CD14-positive monocyte (primary cell): Measurements from ENCODE around the gene NDRG3. TPM values are rescaled to one million over a fixed set of nuclear protein-coding genes. Genes with fewer than 3 reads are reported as not detected.
A peak's percentile ranks its signal among the peaks of the same experiment; 100 is the strongest.

ENCODE experiments used
- DNase-seq, 3 donors: peaks; one replicate each; pipeline ENCODE4 v3.0.0-alpha.2; 2011 to 2022
- H2AFZ ChIP-seq: 2 replicates; pipeline ENCODE4 v1.6.0; 2012; ENCODE audit warnings: mild to moderate bottlenecking, low read depth, low read length, inconsistent platforms; ENCODE audit not compliant: insufficient read depth, poor library complexity, severe bottlenecking
- H3K27ac ChIP-seq, 2 donors: 1 replicate in 1 of 2; 2 replicates in 1 of 2; pipeline ENCODE4 v1.5.1; 2012 to 2013; ENCODE audit warnings: low read length in 2 of 2, control low read depth in 1 of 2, inconsistent platforms in 1 of 2, low read depth in 1 of 2, mild to moderate bottlenecking in 1 of 2
- H3K27me3 ChIP-seq, 2 donors: one replicate each; pipeline versions ENCODE4 v1.6.0 to v1.6.1; 2011 to 2013; ENCODE audit warnings: low read length in 2 of 2; ENCODE audit not compliant: control insufficient read depth in 2 of 2, insufficient read depth in 2 of 2
- H3K36me3 ChIP-seq, 2 donors: replicated peaks in 1 of 2; 1 replicate in 1 of 2; 2 replicates in 1 of 2; pipeline versions ENCODE4 v1.5.1 to v1.6.1; 2012 to 2013; ENCODE audit warnings: low read length in 2 of 2, control low read depth in 1 of 2, inconsistent platforms in 1 of 2, mild to moderate bottlenecking in 1 of 2; ENCODE audit not compliant: insufficient read depth in 2 of 2, control insufficient read depth in 1 of 2
- H3K4me1 ChIP-seq, 2 donors: 1 replicate in 1 of 2; 2 replicates in 1 of 2; pipeline versions ENCODE4 v1.5.1 to v1.6.1; 2012 to 2013; ENCODE audit warnings: low read length in 2 of 2, control low read depth in 1 of 2, inconsistent platforms in 1 of 2, mild to moderate bottlenecking in 1 of 2, moderate library complexity in 1 of 2; ENCODE audit not compliant: insufficient read depth in 2 of 2, control insufficient read depth in 1 of 2
- H3K4me2 ChIP-seq: replicated peaks from 2 replicates; pipeline ENCODE3; 2012; ENCODE audit warnings: low read length, moderate library complexity, mild to moderate bottlenecking; ENCODE audit not compliant: poor library complexity, severe bottlenecking; ENCODE audit errors: extremely low read depth
- H3K4me3 ChIP-seq, 3 experiments: fragments of 200-600 bp in 1 of 3; sonication (generic) in 1 of 3; replicated peaks in 1 of 3; 1 replicate in 2 of 3; 2 replicates in 1 of 3; pipeline ENCODE4 v1.5.1; 2011 to 2013; ENCODE audit warnings: low read length in 3 of 3, mild to moderate bottlenecking in 3 of 3, control low read depth in 2 of 3, low read depth in 2 of 3, inconsistent platforms in 1 of 3, moderate library complexity in 1 of 3
- H3K79me2 ChIP-seq: 2 replicates; pipeline ENCODE4 v1.6.0; 2012; ENCODE audit warnings: mild to moderate bottlenecking, control low read depth, inconsistent platforms, low read length, moderate library complexity; ENCODE audit not compliant: insufficient read depth
- H3K9ac ChIP-seq: 2 replicates; pipeline ENCODE4 v1.6.0; 2017; ENCODE audit warnings: low read length, mild to moderate bottlenecking; ENCODE audit not compliant: insufficient read depth, poor library complexity, severe bottlenecking
- H3K9me3 ChIP-seq, 2 donors: replicated peaks in 1 of 2; 1 replicate in 1 of 2; 2 replicates in 1 of 2; pipeline versions ENCODE4 v1.5.1 to v1.6.1; 2012 to 2013; ENCODE audit warnings: low read length in 2 of 2, control low read depth in 1 of 2; ENCODE audit not compliant: control insufficient read depth in 1 of 2, insufficient read depth in 1 of 2
- H4K20me1 ChIP-seq: 2 replicates; pipeline ENCODE4 v1.6.0; 2012; ENCODE audit warnings: mild to moderate bottlenecking, low read length, control low read depth, moderate library complexity; ENCODE audit not compliant: insufficient read depth
- H3K27ac Mint-ChIP-seq, 7 donors: one replicate each; pipeline ENCODE4 v1.8.0; 2020; ENCODE audit warnings: mild to moderate bottlenecking in 7 of 7, mixed read lengths in 7 of 7, moderate library complexity in 6 of 7, inconsistent platforms in 2 of 7
- H3K27me3 Mint-ChIP-seq, 3 donors: one replicate each; pipeline ENCODE4 v1.8.0; 2021 to 2022; ENCODE audit warnings: low read depth in 3 of 3, mild to moderate bottlenecking in 3 of 3, mixed read lengths in 3 of 3, moderate library complexity in 3 of 3, inconsistent platforms in 1 of 3
- H3K36me3 Mint-ChIP-seq, 2 donors: one replicate each; pipeline ENCODE4 v1.8.0; 2020; ENCODE audit warnings: mixed read lengths in 2 of 2, inconsistent platforms in 1 of 2, mild to moderate bottlenecking in 1 of 2
- H3K4me1 Mint-ChIP-seq: one replicate; pipeline ENCODE4 v1.8.0; 2020; ENCODE audit warnings: mild to moderate bottlenecking, mixed read lengths
- H3K4me3 Mint-ChIP-seq, 2 donors: one replicate each; pipeline ENCODE4 v1.8.0; 2020; ENCODE audit warnings: mild to moderate bottlenecking in 2 of 2, mixed read lengths in 2 of 2, moderate library complexity in 1 of 2
- H3K9me3 Mint-ChIP-seq, 7 donors: one replicate each; pipeline ENCODE4 v1.8.0; 2020 to 2022; ENCODE audit warnings: mixed read lengths in 7 of 7, mild to moderate bottlenecking in 6 of 7, moderate library complexity in 6 of 7, inconsistent platforms in 2 of 7
- CTCF ChIP-seq: fragments of 200-600 bp; IDR thresholded peaks from one replicate; pipeline ENCODE4 v1.8.0; 2022; ENCODE audit warnings: antibody characterized with exemption, mild to moderate bottlenecking
- WGBS: methylation state at CpG from one replicate; pipeline ENCODE4 v1.1.5; 2013; ENCODE audit warnings: missing lambda C conversion rate; ENCODE audit not compliant: insufficient coverage; 5-methylcytosine and 5-hydroxymethylcytosine counted together
- intact Hi-C, 2 donors: fragments of 100-400 bp; cut with micrococcal nuclease; formaldehyde crosslinking; loops; one replicate each; pipeline versions ENCODE4 v1.15.0 to v1.15.1; 2023
- polyA plus RNA-seq, 3 donors: library from polyadenylated mRNA; depleted of rRNA in 1 of 3; unstranded in 2 of 3; stranded (reverse) in 1 of 3; fragments of 300-500 nt in 2 of 3; fragments of >200 nt in 1 of 3; fragmentation: Illumina TruSeq in 2 of 3; gene quantifications; 1 replicate in 2 of 3; 2 replicates in 1 of 3; pipeline ENCODE4 v1.2.3, GENCODE V29; 2012 to 2021

NDRG3 gene
- polyA plus RNA-seq, 3 donors, result 16.0 to 23.2 (median 21.7) TPM

GRCh38 chr20:36653456-36653855 is 92.4 kb downstream of the NDRG3 start:
- no peak for DNase-seq
- H3K9me3 ChIP-seq, result no peaks in the 10 kb centered on the region
- H3K4me3 Mint-ChIP-seq, result no peak overlapping the region
- H3K27ac Mint-ChIP-seq, result no peak overlapping the region
- WGBS, result 80% methylated on average over 7 of the region's 9 CpGs
- no peak overlapping the region for H3K27ac ChIP-seq
- peaks cover 0 to 1% (median 0%) of the 10 kb centered on the region in 3 donors for H3K27me3 Mint-ChIP-seq
- no peaks in the 10 kb centered on the region for H3K27me3 ChIP-seq
- H3K36me3 ChIP-seq, result peaks cover 0 to 31% of the 10 kb centered on the region in 2 donors
- H3K36me3 Mint-ChIP-seq, result peaks cover 31 to 48% of the 10 kb centered on the region in 2 donors
- H2AFZ ChIP-seq, result no peak overlapping the region
- intact Hi-C loops, result no loop called here
- no peak overlapping the region for H3K9ac ChIP-seq
- no peak for TF ChIP-seq CTCF
- no peaks in the 10 kb centered on the region for H4K20me1 ChIP-seq
- peaks cover 4% of the 10 kb centered on the region for H3K4me1 Mint-ChIP-seq
- H3K9me3 Mint-ChIP-seq, result peaks cover 0 to 2% (median 0%) of the 10 kb centered on the region in 7 donors
- H3K79me2 ChIP-seq, result no peaks in the 10 kb centered on the region
- H3K4me2 ChIP-seq, result no peak overlapping the region
- no peak overlapping the region for H3K4me3 ChIP-seq
- H3K4me1 ChIP-seq, result peaks cover 3 to 4% of the 10 kb centered on the region in 2 donors

GRCh38 chr20:36647196-36648121 is 98.4 kb downstream of the NDRG3 start:
- Histone ChIP-seq H3K27ac (no peak overlapping the region), H3K36me3 (peaks cover 0 to 3% of the 10 kb centered on the region in 2 donors), H3K4me3 (no peak overlapping the region), H3K9ac (no peak overlapping the region), H2AFZ (no peak overlapping the region), H3K79me2 (no peaks in the 10 kb centered on the region), H3K4me1 (peaks cover 11 to 13% of the 10 kb centered on the region in 2 donors), H3K9me3 (no peaks in the 10 kb centered on the region), H4K20me1 (no peaks in the 10 kb centered on the region), H3K27me3 (no peaks in the 10 kb centered on the region), H3K4me2 (no peak overlapping the region)
- H3K9me3 Mint-ChIP-seq, result no peaks in the 10 kb centered on the region
- no peak overlapping the region for H3K4me3 Mint-ChIP-seq
- peaks cover 4 to 11% of the 10 kb centered on the region in 2 donors for H3K36me3 Mint-ChIP-seq
- WGBS, result 17% methylated on average over 1 of the region's 8 CpGs
- peaks cover 11% of the 10 kb centered on the region for H3K4me1 Mint-ChIP-seq
- H3K27ac Mint-ChIP-seq, result peak overlapping the region in 4 of 7 donors; percentile 12 to 76 (median 42)
- peaks cover 0 to 1% (median under 1%) of the 10 kb centered on the region in 3 donors for H3K27me3 Mint-ChIP-seq
- no peak for DNase-seq
- intact Hi-C loops, result no loop called here
- TF ChIP-seq CTCF, result no peak
